H1 (cell line): ENCODE measurements around the gene MSI2. TPM values are rescaled to one million over a fixed set of nuclear protein-coding genes. Genes with fewer than 3 reads are reported as not detected.

ENCODE experiments used
- CTCF ChIA-PET: fragments of 300-600 bp; sonication (Branson Sonifier 250); formaldehyde crosslinking; loops from one replicate; lab custom pipeline; 2021; ENCODE audit not compliant: partially characterized antibody; lab: Charles Lee
- POLR2A ChIA-PET: fragments of 300-600 bp; sonication (Branson Sonifier 250); formaldehyde crosslinking; loops from one replicate; lab custom pipeline; 2021; ENCODE audit warnings: inconsistent platforms; ENCODE audit not compliant: partially characterized antibody; lab: Charles Lee
- DNase-seq, 2 experiments: peaks; one replicate each; pipeline versions ENCODE4 v3.0.0 to v3.0.0-alpha.2; 2010 to 2022; ENCODE audit warnings: low spot score in 2 of 2, low read depth in 1 of 2, mixed read lengths in 1 of 2
- FAIRE-seq: peaks from 2 replicates; lab custom pipeline; 2011; peaks lifted over from hg19 to GRCh38; lab: Jason Lieb, UNC
- H2AFZ ChIP-seq: 2 replicates; pipeline ENCODE4 v1.8.1; 2012; ENCODE audit warnings: low read length, inconsistent platforms
- H2AK5ac ChIP-seq: 2 replicates; pipeline ENCODE4 v1.6.1; 2013; ENCODE audit warnings: low read depth, low read length
- H2BK120ac ChIP-seq: replicated peaks from 2 replicates; pipeline ENCODE3; 2013; ENCODE audit warnings: low read depth, low read length, inconsistent platforms
- H2BK12ac ChIP-seq: 2 replicates; pipeline ENCODE4 v1.6.1; 2013; ENCODE audit warnings: low read depth, low read length
- H2BK15ac ChIP-seq: 2 replicates; pipeline ENCODE4 v1.6.1; 2013; ENCODE audit warnings: low read length
- H2BK20ac ChIP-seq: 2 replicates; pipeline ENCODE4 v1.6.1; 2013; ENCODE audit warnings: low read length
- H2BK5ac ChIP-seq: 2 replicates; pipeline ENCODE4 v1.6.1; 2013; ENCODE audit warnings: low read depth, low read length
- H3K14ac ChIP-seq: 2 replicates; pipeline ENCODE4 v1.6.1; 2013; ENCODE audit warnings: inconsistent platforms; ENCODE audit not compliant: insufficient read length
- H3K18ac ChIP-seq: 2 replicates; pipeline ENCODE4 v1.6.1; 2013; ENCODE audit warnings: low read length; ENCODE audit errors: extremely low read depth
- H3K23ac ChIP-seq: 2 replicates; pipeline ENCODE4 v1.6.1; 2013; ENCODE audit warnings: inconsistent platforms; ENCODE audit not compliant: insufficient read length
- H3K23me2 ChIP-seq: 2 replicates; pipeline ENCODE4 v1.6.1; 2013; ENCODE audit warnings: low read depth, low read length
- H3K27ac ChIP-seq: 2 replicates; pipeline ENCODE4 v1.6.1; 2011; ENCODE audit warnings: low read depth, low read length, inconsistent platforms
- H3K27me3 ChIP-seq, 4 experiments: replicated peaks in 1 of 4; 1 replicate in 1 of 4; 2 replicates in 3 of 4; pipeline versions ENCODE4 v1.6.1 to v1.8.1; 2011 to 2013; ENCODE audit warnings: low read length in 3 of 4, mild to moderate bottlenecking in 3 of 4, inconsistent platforms in 2 of 4, mixed read lengths in 2 of 4, moderate library complexity in 1 of 4; ENCODE audit not compliant: control insufficient read depth in 3 of 4, insufficient read depth in 3 of 4; ENCODE audit errors: extremely low read depth in 1 of 4
- H3K36me3 ChIP-seq, 4 experiments: 2 replicates each; pipeline versions ENCODE4 v1.6.1 to v1.8.1; 2011 to 2013; ENCODE audit warnings: mild to moderate bottlenecking in 4 of 4, low read length in 3 of 4, moderate library complexity in 2 of 4, control low read depth in 1 of 4, inconsistent platforms in 1 of 4; ENCODE audit not compliant: insufficient read depth in 4 of 4, control insufficient read depth in 2 of 4
- H3K4ac ChIP-seq: replicated peaks from 2 replicates; pipeline ENCODE3; 2013; ENCODE audit warnings: low read length, low read depth, mixed read lengths, inconsistent platforms; ENCODE audit not compliant: insufficient read length
- H3K4me1 ChIP-seq, 4 experiments: replicated peaks in 1 of 4; 1 replicate in 1 of 4; 2 replicates in 3 of 4; pipeline versions ENCODE4 v1.6.1 to v1.8.1; 2011 to 2013; ENCODE audit warnings: low read length in 3 of 4, inconsistent platforms in 2 of 4, mixed read lengths in 1 of 4; ENCODE audit not compliant: insufficient read depth in 4 of 4, control insufficient read depth in 3 of 4
- H3K4me2 ChIP-seq, 2 experiments: 2 replicates each; pipeline versions ENCODE4 v1.6.1 to v1.8.1; 2011 to 2013; ENCODE audit warnings: low read depth in 2 of 2, low read length in 2 of 2, control low read depth in 1 of 2, inconsistent platforms in 1 of 2, mild to moderate bottlenecking in 1 of 2; ENCODE audit not compliant: insufficient read depth in 1 of 2
- H3K4me3 ChIP-seq, 4 experiments: fragments of 200-600, 300-600 bp in 1 of 4; sonication (generic), shearing (Covaris generic), sonication (Bioruptor Twin) in 1 of 4; 2 replicates each; pipeline versions ENCODE4 v1.5.1 to v1.8.1; 2011 to 2016; ENCODE audit warnings: low read length in 4 of 4, low read depth in 3 of 4, control low read depth in 2 of 4, inconsistent platforms in 2 of 4, mild to moderate bottlenecking in 2 of 4, mixed read lengths in 1 of 4, moderate library complexity in 1 of 4; ENCODE audit not compliant: insufficient read depth in 2 of 4; ENCODE audit errors: extremely low read depth in 1 of 4
- H3K56ac ChIP-seq: replicated peaks from 2 replicates; pipeline ENCODE3; 2013; ENCODE audit warnings: low read depth, mild to moderate bottlenecking, mixed read lengths, low read length, inconsistent platforms; ENCODE audit not compliant: insufficient read length
- H3K79me1 ChIP-seq: 2 replicates; pipeline ENCODE4 v1.6.1; 2013; ENCODE audit warnings: low read depth, low read length, control low read depth
- H3K79me2 ChIP-seq, 2 experiments: 2 replicates each; pipeline versions ENCODE4 v1.6.1 to v1.8.1; 2012 to 2013; ENCODE audit warnings: low read length in 2 of 2, mild to moderate bottlenecking in 2 of 2, inconsistent platforms in 1 of 2; ENCODE audit not compliant: insufficient read depth in 2 of 2, control insufficient read depth in 1 of 2
- H3K9ac ChIP-seq, 4 experiments: replicated peaks in 1 of 4; 1 replicate in 1 of 4; 2 replicates in 3 of 4; pipeline versions ENCODE4 v1.6.1 to v1.8.1; 2011 to 2013; ENCODE audit warnings: low read depth in 3 of 4, low read length in 3 of 4, control low read depth in 2 of 4, mild to moderate bottlenecking in 2 of 4, moderate library complexity in 2 of 4, inconsistent platforms in 1 of 4; ENCODE audit errors: extremely low read depth in 1 of 4
- H3K9me3 ChIP-seq, 2 experiments: 2 replicates each; pipeline versions ENCODE4 v1.6.1 to v1.8.1; 2012 to 2013; ENCODE audit warnings: mild to moderate bottlenecking in 2 of 2, moderate library complexity in 2 of 2, control low read depth in 1 of 2, inconsistent platforms in 1 of 2, low read depth in 1 of 2, low read length in 1 of 2, mixed read lengths in 1 of 2; ENCODE audit not compliant: insufficient read depth in 2 of 2
- H4K20me1 ChIP-seq, 2 experiments: replicated peaks in 1 of 2; 2 replicates each; pipeline versions ENCODE3 to v1.8.1; 2011 to 2013; ENCODE audit warnings: inconsistent platforms in 2 of 2, low read length in 2 of 2, mild to moderate bottlenecking in 1 of 2; ENCODE audit not compliant: insufficient read depth in 2 of 2, control insufficient read depth in 1 of 2
- H4K5ac ChIP-seq: 2 replicates; pipeline ENCODE4 v1.6.1; 2013; ENCODE audit warnings: low read length, low read depth, mixed read lengths, inconsistent platforms; ENCODE audit not compliant: insufficient read length
- H4K8ac ChIP-seq: 2 replicates; pipeline ENCODE4 v1.8.0; 2013; ENCODE audit warnings: mild to moderate bottlenecking, moderate library complexity, low read length, inconsistent platforms; ENCODE audit not compliant: insufficient read depth; ENCODE audit errors: extremely low read depth
- H4K91ac ChIP-seq: replicated peaks from 2 replicates; pipeline ENCODE3; 2013; ENCODE audit warnings: low read length, mixed read lengths, inconsistent platforms; ENCODE audit not compliant: insufficient read length
- HDAC2 ChIP-seq, 2 experiments: fragments of 300-600 bp in 1 of 2; sonication (generic) in 1 of 2; IDR thresholded peaks; 2 replicates each; pipeline ENCODE4 v1.6.1; 2011 to 2012; ENCODE audit warnings: low read depth in 2 of 2, low read length in 2 of 2, mild to moderate bottlenecking in 2 of 2, moderate library complexity in 2 of 2, borderline replicate concordance in 1 of 2, inconsistent platforms in 1 of 2
- HDAC6 ChIP-seq: IDR thresholded peaks from one replicate; pipeline ENCODE4 v1.7.1; 2012; ENCODE audit warnings: low read depth, mild to moderate bottlenecking, inconsistent platforms, low read length, moderate library complexity
- KDM1A ChIP-seq: fragments of 200-600, 300-600 bp; sonication (generic); IDR thresholded peaks from 2 replicates; pipeline ENCODE4 v1.7.1; 2016; ENCODE audit warnings: mild to moderate bottlenecking, low read length, borderline replicate concordance
- MAFK ChIP-seq: IDR thresholded peaks from 2 replicates; pipeline ENCODE4 v1.6.1; 2012; ENCODE audit warnings: low read depth, mild to moderate bottlenecking, improper control_type of control experiment, low read length
- RNF2 ChIP-seq: fragments of 200-900, 300-1000 bp; sonication (generic); IDR thresholded peaks from 2 replicates; pipeline ENCODE4 v1.7.1; 2016; ENCODE audit warnings: borderline replicate concordance, low read depth, mild to moderate bottlenecking, antibody characterized with exemption, low read length; ENCODE audit not compliant: poor library complexity, severe bottlenecking; ENCODE audit errors: missing control alignments
- WGBS, 2 experiments: shearing (Covaris generic) in 1 of 2; methylation state at CpG; one replicate each; pipeline versions ENCODE4 v1.1.6 to v1.1.7; 2013 to 2015; ENCODE audit warnings: low lambda C conversion rate in 2 of 2, mixed read lengths in 2 of 2, inconsistent platforms in 1 of 2, low coverage in 1 of 2, missing lambda C conversion rate in 1 of 2; ENCODE audit not compliant: insufficient replicate concordance in 2 of 2, insufficient coverage in 1 of 2, insufficient read length in 1 of 2; ENCODE audit errors: extremely low coverage in 1 of 2, missing lambda C conversion rate in 1 of 2; 5-methylcytosine and 5-hydroxymethylcytosine counted together
- polyA plus RNA-seq, 7 experiments: library from polyadenylated mRNA; depleted of rRNA in 3 of 7; stranded (reverse) in 5 of 7; unstranded in 2 of 7; fragments of >200 nt in 5 of 7; fragments of 200-250 nt in 2 of 7; gene quantifications; 1 replicate in 5 of 7; 2 replicates in 1 of 7; 4 replicates in 1 of 7; pipeline versions ENCODE4 v1.2.1 to v1.2.3, GENCODE V29; 2011 to 2013; ENCODE audit warnings: missing spikeins in 2 of 7, mixed read lengths in 2 of 7
- total RNA-seq: library from RNA; stranded (reverse); fragmentation: NEBNext Ultra II Directional; extraction: Animal tissue kit (Norgen Biotek cat#: 25700); gene quantifications from 2 replicates; pipeline ENCODE4 v1.2.1, GENCODE V29; 2021
- TF ChIP-seq, protein P1 (sequence below): IDR thresholded peaks from 2 replicates; pipeline ENCODE4 v1.6.1; 2012; ENCODE audit warnings: low read length, inconsistent platforms

The MSI2 gene
- total and polyA plus RNA-seq, 2 of the 8 experiments (the other 6 are each of a cell fraction or from before 2014, with no cell fraction given), result 36.7 to 80.6 TPM

DNA sequence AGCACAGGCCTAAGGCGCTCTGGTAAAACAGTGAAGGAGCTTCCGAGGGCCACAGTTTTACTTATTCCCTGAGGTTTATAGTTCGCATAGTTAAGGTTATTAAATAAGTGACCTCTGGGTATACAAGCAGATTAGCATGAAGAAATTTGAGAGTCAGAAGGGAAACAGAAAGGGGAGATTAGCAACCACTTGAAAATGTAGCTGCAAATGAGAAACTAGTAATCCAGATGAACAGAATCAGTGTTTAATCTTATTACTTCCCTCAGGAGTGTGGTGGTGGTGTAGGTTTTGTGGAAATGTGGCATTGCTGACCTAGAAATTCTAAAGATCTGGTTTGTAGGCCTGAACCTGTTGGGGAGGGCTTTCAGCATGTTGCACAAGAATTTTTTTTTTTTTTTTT, 358.4 kb downstream of the MSI2 start:
- Histone ChIP-seq H3K4ac (no peak overlapping the region), H2AFZ (no peak overlapping the region), H3K56ac (no peak overlapping the region), H3K23ac (no peak overlapping the region), H3K4me3 (no peak overlapping the region), H2BK5ac (no peak overlapping the region), H3K27ac (no peak overlapping the region), H4K8ac (no peak overlapping the region), H2BK20ac (no peak overlapping the region), H3K9me3 (no peaks in the 10 kb centered on the region), H4K20me1 (no peaks in the 10 kb centered on the region), H3K79me2 (no peaks in the 10 kb centered on the region), H2AK5ac (no peak overlapping the region), H3K27me3 (no peaks in the 10 kb centered on the region), H2BK120ac (no peak overlapping the region), H3K4me1 (peaks cover 4 to 16% (median 11%) of the 10 kb centered on the region in 4 experiments; a peak in 6 of 7 replicates), H3K23me2 (no peaks in the 10 kb centered on the region), H3K79me1 (no peaks in the 10 kb centered on the region), H2BK12ac (no peak overlapping the region), H3K36me3 (peaks cover 0 to 9% (median 0%) of the 10 kb centered on the region in 4 experiments; a peak in 3 of 8 replicates), H3K9ac (no peak overlapping the region), H3K18ac (no peak overlapping the region), H3K14ac (no peak overlapping the region), H4K5ac (no peak overlapping the region), H4K91ac (no peak overlapping the region), H2BK15ac (no peak overlapping the region), H3K4me2 (no peak overlapping the region)
- POLR2A ChIA-PET, result interaction anchor here (0.7 to 1.0 kb wide), 2 partner anchors 9 to 12 kb away, joined by 3 read pairs; no protein-coding TSS in a partner anchor
- CTCF ChIA-PET, result interaction anchor here (0.6 to 2.0 kb wide), 10 partner anchors 9 to 125 kb away, joined by 3 to 10 read pairs (median 4); no protein-coding TSS in a partner anchor
- TF ChIP-seq RNF2, result no peak
- no peak for TF ChIP-seq MAFK
- TF ChIP-seq HDAC6, result no peak
- TF ChIP-seq KDM1A, result no peak
- no peak for TF ChIP-seq HDAC2 (IDR thresholded peaks at IDR 0.05; ENCODE audit: borderline replicate concordance in 1 of 2, low read depth in 2 of 2, low read length in 2 of 2)
- TF ChIP-seq, protein P1, sequence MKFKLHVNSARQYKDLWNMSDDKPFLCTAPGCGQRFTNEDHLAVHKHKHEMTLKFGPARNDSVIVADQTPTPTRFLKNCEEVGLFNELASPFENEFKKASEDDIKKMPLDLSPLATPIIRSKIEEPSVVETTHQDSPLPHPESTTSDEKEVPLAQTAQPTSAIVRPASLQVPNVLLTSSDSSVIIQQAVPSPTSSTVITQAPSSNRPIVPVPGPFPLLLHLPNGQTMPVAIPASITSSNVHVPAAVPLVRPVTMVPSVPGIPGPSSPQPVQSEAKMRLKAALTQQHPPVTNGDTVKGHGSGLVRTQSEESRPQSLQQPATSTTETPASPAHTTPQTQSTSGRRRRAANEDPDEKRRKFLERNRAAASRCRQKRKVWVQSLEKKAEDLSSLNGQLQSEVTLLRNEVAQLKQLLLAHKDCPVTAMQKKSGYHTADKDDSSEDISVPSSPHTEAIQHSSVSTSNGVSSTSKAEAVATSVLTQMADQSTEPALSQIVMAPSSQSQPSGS, result no peak
- FAIRE-seq (no peak), DNase-seq (no peak)
- 92% methylated on average over 3 of the region's 3 CpGs; no CpG with 5 or more reads in 1 of the 2 experiments for WGBS, 2 experiments
